Right atrium auricular region (tissue), 2 donors: ENCODE data around the gene PHF19. TPM values are rescaled to one million over a fixed set of nuclear protein-coding genes. Genes with fewer than 3 reads are reported as not detected.
A peak's percentile ranks its signal among the peaks of the same experiment; 100 is the strongest.

Source experiments
- DNase-seq: peaks from one replicate; pipeline ENCODE4 v3.0.0-alpha.2; 2019; ENCODE audit warnings: low spot score
- H3K27ac ChIP-seq, 2 donors: fragments of 200-600 bp; sonication (generic); 1 replicate in 1 of 2; 2 replicates in 1 of 2; pipeline ENCODE4 v1.5.1; 2016 to 2019
- H3K27me3 ChIP-seq, 2 donors: fragments of 200-600 bp; sonication (generic); one replicate each; pipeline versions ENCODE4 v1.5.1 to v1.6.0; 2017 to 2019
- H3K36me3 ChIP-seq: fragments of 200-600 bp; sonication (generic); one replicate; pipeline ENCODE4 v1.5.1; 2016
- H3K4me1 ChIP-seq, 2 donors: fragments of 200-600 bp; sonication (generic); one replicate each; pipeline versions ENCODE4 v1.5.1 to v1.6.0; 2017 to 2019
- H3K4me3 ChIP-seq, 2 donors: fragments of 200-600 bp; sonication (generic); 1 replicate in 1 of 2; 2 replicates in 1 of 2; pipeline ENCODE4 v1.5.1; 2017 to 2019; ENCODE audit warnings: mild to moderate bottlenecking in 1 of 2, moderate library complexity in 1 of 2
- H3K9me3 ChIP-seq, 2 donors: fragments of 200-600 bp; sonication (generic); one replicate each; pipeline ENCODE4 v1.5.1; 2019
- CTCF ChIP-seq, 2 donors: fragments of 200-600 bp; sonication (generic); IDR thresholded peaks; one replicate each; pipeline ENCODE4 v1.5.1; 2019; ENCODE audit warnings: antibody characterized with exemption in 2 of 2
- total RNA-seq, 2 donors: library from RNA; depleted of rRNA; stranded (reverse); fragments of >200 nt; gene quantifications; one replicate each; pipeline ENCODE4 v1.1.0, GENCODE V29; 2016

The PHF19 gene
- total RNA-seq = 10 to 100 TPM; 11.9 to 13.9 TPM

DNA sequence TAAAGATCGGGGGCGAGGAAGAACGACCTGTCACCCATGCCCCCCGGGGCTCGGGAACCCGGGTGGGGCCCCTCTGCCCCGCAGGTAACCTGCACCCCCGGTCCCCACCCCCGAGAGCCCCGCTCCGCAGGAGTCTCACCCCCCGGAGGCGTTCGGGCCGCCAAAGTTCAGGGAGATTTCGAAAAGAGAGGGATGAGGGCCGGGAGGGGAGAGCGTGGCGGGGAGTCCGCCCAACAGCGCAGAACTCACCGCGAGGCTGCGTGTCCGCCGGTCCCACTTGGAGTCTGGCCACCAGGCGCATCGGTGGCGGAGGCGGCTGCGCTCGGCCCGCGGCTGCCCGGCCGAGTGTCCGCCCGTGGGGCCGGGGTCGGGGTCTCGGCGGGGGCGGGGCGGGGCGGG lies at the start of gene PHF19:
Gene PHF19 (minus strand): TSS at position 347 of the 399 bp plus-strand sequence. CDS start 2,447 bp downstream, outside the sequence.
- Histone ChIP-seq H3K4me1 (peaks cover 0 to 15% of the 10 kb centered on the region in 2 donors), H3K4me3 (peak within 1 kb of the TSS; percentile 59 to 70), H3K27ac (peak within 1 kb of the TSS; percentile 89 to 94), H3K36me3 (no peaks in the 10 kb centered on the region), H3K27me3 (no peaks in the 10 kb centered on the region), H3K9me3 (no peaks in the 10 kb centered on the region)
- no peak for TF ChIP-seq CTCF (IDR thresholded peaks at IDR 0.05)
- DNase-seq = no peak

GRCh38 chr9:120926397-120926928 lies 49.5 kb upstream of the PHF19 start, which contains the start of gene TRAF1:
TSS of gene TRAF1 (minus strand) at chr9:120926796. CDS start at chr9:120926075, 721 bp downstream.
- Histone ChIP-seq H3K27ac (peak within 1 kb of the TSS; percentile 71 to 94), H3K36me3 (no peaks in the 10 kb centered on the region), H3K4me1 (peaks cover 0 to 33% of the 10 kb centered on the region in 2 donors), H3K4me3 (no peak within 1 kb of the TSS), H3K27me3 (no peaks in the 10 kb centered on the region), H3K9me3 (no peaks in the 10 kb centered on the region)
- DNase-seq = no peak
- TF ChIP-seq CTCF (IDR thresholded peaks at IDR 0.05) = no peak

GRCh38 chr9:120925535-120926396 lies 48.8 kb upstream of the PHF19 start:
- Histone ChIP-seq H3K27me3 (no peaks in the 10 kb centered on the region), H3K36me3 (no peaks in the 10 kb centered on the region), H3K27ac (peak overlapping the region; percentile 59 to 71), H3K9me3 (no peaks in the 10 kb centered on the region), H3K4me1 (peaks cover 0 to 33% of the 10 kb centered on the region in 2 donors), H3K4me3 (no peak overlapping the region)
- TF ChIP-seq CTCF (IDR thresholded peaks at IDR 0.05) = no peak
- DNase-seq = peak; percentile 85

DNA sequence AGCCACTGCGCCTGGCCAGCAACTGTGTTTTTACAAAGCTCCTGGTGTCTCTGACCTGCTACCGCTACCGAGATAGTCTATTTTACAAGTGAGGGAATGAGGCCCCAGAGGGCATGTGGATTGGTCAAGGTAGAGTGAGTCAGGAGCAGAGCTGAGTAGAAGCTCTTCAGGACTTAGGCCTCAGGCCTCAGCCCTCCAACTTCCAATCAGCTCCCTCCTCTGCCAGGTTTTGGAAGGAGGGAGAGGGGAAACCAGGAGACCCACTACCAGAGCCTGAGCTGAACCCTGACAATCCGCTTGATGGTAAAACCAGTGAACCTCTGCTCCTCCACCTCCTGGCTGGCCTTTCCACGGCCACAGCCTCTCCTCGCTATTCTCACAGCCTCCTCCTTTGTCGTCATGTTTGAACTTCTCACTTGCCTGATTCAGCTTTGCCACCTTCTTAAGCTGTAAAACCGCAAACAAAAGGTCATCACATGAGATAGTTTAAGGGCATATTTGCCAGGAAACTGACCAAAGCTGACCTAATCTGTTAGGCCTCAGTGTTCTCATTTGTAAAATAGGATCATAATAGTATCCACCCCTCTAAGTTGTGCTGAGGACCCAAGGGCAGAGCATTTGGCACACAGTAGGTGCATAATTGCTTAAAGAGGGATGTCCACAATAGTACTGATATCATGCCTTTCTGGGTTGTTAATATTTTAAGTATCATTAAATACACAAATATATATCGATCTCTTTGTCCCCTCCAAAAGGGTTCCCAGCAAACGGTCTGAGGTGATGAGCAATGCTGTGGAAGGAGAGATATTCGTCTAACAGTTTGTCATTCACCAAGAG lies 47.9 kb upstream of the PHF19 start:
- no peaks in the 10 kb centered on the region for H3K9me3 ChIP-seq
- H3K4me1 ChIP-seq = peaks cover 0 to 41% of the 10 kb centered on the region in 2 donors
- H3K27me3 ChIP-seq = no peaks in the 10 kb centered on the region
- DNase-seq = no peak
- no peak overlapping the region for H3K4me3 ChIP-seq
- peak overlapping the region in 1 of 2 donors; percentile 22 for H3K27ac ChIP-seq
- no peak for TF ChIP-seq CTCF (IDR thresholded peaks at IDR 0.05)
- no peaks in the 10 kb centered on the region for H3K36me3 ChIP-seq

DNA sequence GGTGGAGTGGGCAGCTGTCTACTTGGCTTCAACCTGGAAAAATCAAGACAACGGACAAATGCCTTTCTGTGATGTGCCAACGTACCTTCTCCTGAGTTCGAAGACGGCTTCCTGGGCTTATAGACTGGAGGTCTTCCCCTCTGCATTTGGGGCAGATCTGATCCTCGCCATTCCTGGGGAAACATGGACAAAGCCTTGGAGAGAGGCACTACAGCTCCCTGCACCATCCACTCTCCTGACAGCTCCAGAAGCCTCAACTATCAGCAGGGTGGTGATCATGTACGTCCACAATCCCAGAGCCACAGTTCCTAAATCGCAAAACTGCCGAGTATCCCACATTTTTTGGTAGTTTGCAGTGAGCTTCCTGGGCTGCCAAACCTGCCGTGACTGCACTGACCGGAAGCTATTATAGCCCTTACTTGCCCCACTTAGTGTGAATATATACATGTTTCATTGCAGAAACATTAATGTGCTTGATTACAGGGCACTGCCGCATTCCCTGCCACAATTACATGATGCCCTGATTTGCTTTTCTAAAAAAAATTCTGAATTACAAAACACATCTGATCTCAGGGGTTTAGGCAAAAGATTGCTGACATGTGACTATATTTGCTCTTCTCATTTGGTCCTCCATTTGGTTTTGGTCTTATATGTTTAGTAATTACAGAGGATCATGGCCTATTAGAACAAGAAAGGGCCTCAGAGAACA lies 46.8 kb upstream of the PHF19 start:
- no peak overlapping the region for H3K27ac ChIP-seq
- H3K4me3 ChIP-seq = no peak overlapping the region

More for the DNA sequence above, 46.8 kb upstream of the PHF19 start:
- no peak for DNase-seq
- Histone ChIP-seq H3K9me3 (no peaks in the 10 kb centered on the region), H3K27me3 (no peaks in the 10 kb centered on the region), H3K4me1 (peaks cover 0 to 44% of the 10 kb centered on the region in 2 donors), H3K36me3 (no peaks in the 10 kb centered on the region)
- TF ChIP-seq CTCF (IDR thresholded peaks at IDR 0.05) = no peak
